GM23248 (cell line): ENCODE data around the gene NECAP2. TPM values are rescaled to one million over a fixed set of nuclear protein-coding genes. Genes with fewer than 3 reads are reported as not detected.
"Not testable (repeated sequence)": the region's sequence is repeated elsewhere in the genome, so short reads cannot be mapped to it uniquely, and the experiment has no call there.

Source experiments
- DNase-seq: peaks from one replicate; pipeline ENCODE4 v3.0.0-alpha.2; 2015
- H2AFZ ChIP-seq: fragments of 200-600 bp; sonication (generic); 2 replicates; pipeline ENCODE4 v1.6.1; 2016; ENCODE audit warnings: antibody characterized with exemption
- H3F3A ChIP-seq: fragments of 200-600 bp; sonication (generic); 2 replicates; pipeline ENCODE4 v1.6.1; 2016; ENCODE audit warnings: mild to moderate bottlenecking, antibody characterized with exemption, mixed run types; ENCODE audit not compliant: insufficient read depth
- H3K27ac ChIP-seq: fragments of 200-600 bp; sonication (generic); 2 replicates; pipeline ENCODE4 v1.5.1; 2016; ENCODE audit warnings: mild to moderate bottlenecking
- H3K27me3 ChIP-seq: fragments of 200-600 bp; sonication (generic); replicated peaks from 2 replicates; pipeline ENCODE4 v1.6.1; 2016; ENCODE audit warnings: mild to moderate bottlenecking; ENCODE audit not compliant: insufficient read depth
- H3K36me3 ChIP-seq: fragments of 200-600 bp; sonication (generic); 2 replicates; pipeline ENCODE4 v1.6.1; 2016; ENCODE audit warnings: low read depth, mild to moderate bottlenecking
- H3K4me1 ChIP-seq: fragments of 200-600 bp; sonication (generic); 2 replicates; pipeline ENCODE4 v1.6.1; 2016; ENCODE audit warnings: mild to moderate bottlenecking; ENCODE audit not compliant: insufficient read depth
- H3K4me2 ChIP-seq: fragments of 200-600 bp; sonication (generic); one replicate; pipeline ENCODE4 v1.6.1; 2016; ENCODE audit warnings: mild to moderate bottlenecking; ENCODE audit not compliant: unreplicated experiment
- H3K4me3 ChIP-seq: fragments of 200-600 bp; sonication (generic); 2 replicates; pipeline ENCODE4 v1.5.1; 2016; ENCODE audit warnings: mild to moderate bottlenecking
- H3K79me2 ChIP-seq: fragments of 200-600 bp; sonication (generic); 2 replicates; pipeline ENCODE4 v1.6.1; 2016; ENCODE audit warnings: mild to moderate bottlenecking; ENCODE audit not compliant: insufficient read depth
- H3K9ac ChIP-seq: fragments of 200-600 bp; sonication (generic); 2 replicates; pipeline ENCODE4 v1.6.1; 2016; ENCODE audit warnings: mild to moderate bottlenecking
- H3K9me2 ChIP-seq: fragments of 200-600 bp; sonication (generic); 2 replicates; pipeline ENCODE4 v1.6.1; 2016; ENCODE audit warnings: mixed run types, mild to moderate bottlenecking, moderate library complexity; ENCODE audit not compliant: insufficient read depth
- H3K9me3 ChIP-seq: fragments of 200-600 bp; sonication (generic); one replicate; pipeline ENCODE4 v1.6.1; 2017; ENCODE audit warnings: low read depth
- H4K20me1 ChIP-seq: fragments of 200-600 bp; sonication (generic); 2 replicates; pipeline ENCODE4 v1.6.0; 2016; ENCODE audit not compliant: insufficient read depth
- EZH2 ChIP-seq: fragments of 200-600 bp; sonication (generic); IDR thresholded peaks from 2 replicates; pipeline ENCODE4 v1.6.1; 2018; ENCODE audit warnings: antibody characterized with exemption, mild to moderate bottlenecking; ENCODE audit not compliant: insufficient read depth, poor library complexity, severe bottlenecking
- EZH2phosphoT487 ChIP-seq: fragments of 200-600 bp; sonication (generic); IDR thresholded peaks from 2 replicates; pipeline ENCODE4 v1.6.1; 2018; ENCODE audit warnings: antibody characterized with exemption, moderate library complexity, mild to moderate bottlenecking, low read depth; ENCODE audit not compliant: insufficient read depth
- WGBS, 2 experiments: methylation state at CpG; one replicate each; pipeline ENCODE4 v1.1.6; 2015 to 2017; ENCODE audit warnings: low lambda C conversion rate in 2 of 2, low coverage in 1 of 2; ENCODE audit errors: missing lambda C conversion rate in 2 of 2; 5-methylcytosine and 5-hydroxymethylcytosine counted together
- in situ Hi-C: fragments of 300-500 bp; cut with MboI; formaldehyde crosslinking; loops from 2 replicates; pipeline ENCODE4 v1.15.0; 2020
- polyA plus RNA-seq: library from polyadenylated mRNA; unstranded; fragments of >200 nt; fragmentation: Nextera tagmentation; extraction: Ambion mirVana; gene quantifications from 2 replicates; pipeline ENCODE4 v1.2.1, GENCODE V29; 2016
- total RNA-seq: library from RNA; depleted of rRNA; stranded (reverse); fragments of >200 nt; shearing (Covaris generic); gene quantifications from 2 replicates; pipeline ENCODE4 v1.2.3, GENCODE V29; 2014

Gene NECAP2
- total and polyA plus RNA-seq, 2 experiments from 2014 or later, result 102 to 117 TPM

GRCh38 chr1:16498573-16499413 is 58.3 kb downstream of the NECAP2 start:
- TF ChIP-seq EZH2, result no peak
- TF ChIP-seq EZH2phosphoT487, result no peak
- Histone ChIP-seq H3K4me2 (peak overlapping the region; percentile 82), H3K4me3 (peak overlapping the region; percentile 82), H3K27ac (no peak overlapping the region), H3K9me3 (no peaks in the 10 kb centered on the region), H3K27me3 (no peaks in the 10 kb centered on the region), H2AFZ (peak overlapping the region; percentile 95), H3F3A (no peaks in the 10 kb centered on the region), H3K36me3 (no peaks in the 10 kb centered on the region), H4K20me1 (no peaks in the 10 kb centered on the region), H3K79me2 (peaks cover 7% of the 10 kb centered on the region; the same call in 1 of the 2 replicates), H3K4me1 (no peaks in the 10 kb centered on the region), H3K9ac (peak overlapping the region; percentile 81), H3K9me2 (no peaks in the 10 kb centered on the region)
- in situ Hi-C loops, result no loop called here
- peak; percentile 89 for DNase-seq
- 2% methylated on average over 59 to 68 of the region's 108 CpGs for WGBS, 2 experiments

GRCh38 chr1:16500466-16500865 is 59.9 kb downstream of the NECAP2 start:
- WGBS, 2 experiments, result 91 to 92% methylated on average over 11 of the region's 11 CpGs

GRCh38 chr1:16500975-16501374 is 60.5 kb downstream of the NECAP2 start:
- DNase-seq, in situ Hi-C loops, H3K9ac ChIP-seq, H3K4me1 ChIP-seq, H3K9me3 ChIP-seq, H3K27me3 ChIP-seq, H3K79me2 ChIP-seq, H2AFZ ChIP-seq, H4K20me1 ChIP-seq, H3K4me3 ChIP-seq, H3K27ac ChIP-seq, H3K36me3 ChIP-seq, H3F3A ChIP-seq, H3K4me2 ChIP-seq, H3K9me2 ChIP-seq: not testable (repeated sequence)
- 99 to 100% methylated on average over 5 of the region's 5 CpGs for WGBS, 2 experiments

More at GRCh38 chr1:16500466-16500865, 59.9 kb downstream of the NECAP2 start:
- H3K4me1 ChIP-seq, H3K9me3 ChIP-seq, H3K9ac ChIP-seq, H3K79me2 ChIP-seq, H3K27ac ChIP-seq, H3K27me3 ChIP-seq, DNase-seq, H3K36me3 ChIP-seq, H3K9me2 ChIP-seq, in situ Hi-C loops, H4K20me1 ChIP-seq, H3K4me3 ChIP-seq, H3F3A ChIP-seq: not testable (repeated sequence)
- 0 out of 2 replicates have a peak overlapping the region, but pooled peaks have one; percentile 95 for H2AFZ ChIP-seq
- H3K4me2 ChIP-seq, result peak overlapping the region; percentile 82

- H3K9me2 ChIP-seq, H3K27me3 ChIP-seq, H3K27ac ChIP-seq, H3K9me3 ChIP-seq, DNase-seq, in situ Hi-C loops, H4K20me1 ChIP-seq, H3K79me2 ChIP-seq, H3K9ac ChIP-seq, H2AFZ ChIP-seq, H3K4me3 ChIP-seq, H3K4me2 ChIP-seq, H3K36me3 ChIP-seq, H3F3A ChIP-seq, H3K4me1 ChIP-seq: not testable (repeated sequence)
- 79 to 80% methylated on average over 8 of the region's 8 CpGs for WGBS, 2 experiments
Measured at GRCh38 chr1:16501446-16501845, 60.9 kb downstream of the NECAP2 start.

GRCh38 chr1:16503494-16503893 is 63.0 kb downstream of the NECAP2 start:
- Histone ChIP-seq H3K4me3 (no peak overlapping the region), H3K9me3 (no peaks in the 10 kb centered on the region), H3K79me2 (0 out of 2 replicates have a peak, but pooled peaks cover 2% of the 10 kb centered on the region), H3K9ac (no peak overlapping the region), H3K27ac (no peak overlapping the region), H3K4me1 (no peaks in the 10 kb centered on the region), H3K36me3 (no peaks in the 10 kb centered on the region), H3K9me2 (no peaks in the 10 kb centered on the region), H3K27me3 (no peaks in the 10 kb centered on the region), H3K4me2 (no peak overlapping the region), H4K20me1 (no peaks in the 10 kb centered on the region), H2AFZ (no peak overlapping the region), H3F3A (no peaks in the 10 kb centered on the region)
- WGBS, 2 experiments, result 17 to 32% methylated on average over 2 of the region's 2 CpGs
- DNase-seq, result no peak
- in situ Hi-C loops, result no loop called here
- no peak for TF ChIP-seq EZH2phosphoT487
- TF ChIP-seq EZH2, result no peak

- H3K27ac ChIP-seq, H3K36me3 ChIP-seq, H3K79me2 ChIP-seq, H3K4me2 ChIP-seq, H2AFZ ChIP-seq, H3K9ac ChIP-seq, H3K9me3 ChIP-seq, H3K27me3 ChIP-seq, H3K4me1 ChIP-seq, H3K4me3 ChIP-seq, H4K20me1 ChIP-seq, H3K9me2 ChIP-seq, H3F3A ChIP-seq, in situ Hi-C loops: not testable (repeated sequence)
- DNase-seq, result peak; percentile 20
- WGBS, 2 experiments, result 79 to 85% methylated on average over 2 of the region's 2 CpGs
Measured at GRCh38 chr1:16505870-16506269, 65.3 kb downstream of the NECAP2 start.
